ENCODE results near the gene CCDC88B. TPM values are rescaled to one million over a fixed set of nuclear protein-coding genes. Genes with fewer than 3 reads are reported as not detected.
A peak's percentile ranks its signal among the peaks of the same experiment; 100 is the strongest.

The CCDC88B gene
- total and polyA plus RNA-seq, 10 of the 15 experiments (the other 5 are each of a cell fraction or from before 2014, with no cell fraction given): 0.24 to 66.0 (median 19.2) TPM

DNA sequence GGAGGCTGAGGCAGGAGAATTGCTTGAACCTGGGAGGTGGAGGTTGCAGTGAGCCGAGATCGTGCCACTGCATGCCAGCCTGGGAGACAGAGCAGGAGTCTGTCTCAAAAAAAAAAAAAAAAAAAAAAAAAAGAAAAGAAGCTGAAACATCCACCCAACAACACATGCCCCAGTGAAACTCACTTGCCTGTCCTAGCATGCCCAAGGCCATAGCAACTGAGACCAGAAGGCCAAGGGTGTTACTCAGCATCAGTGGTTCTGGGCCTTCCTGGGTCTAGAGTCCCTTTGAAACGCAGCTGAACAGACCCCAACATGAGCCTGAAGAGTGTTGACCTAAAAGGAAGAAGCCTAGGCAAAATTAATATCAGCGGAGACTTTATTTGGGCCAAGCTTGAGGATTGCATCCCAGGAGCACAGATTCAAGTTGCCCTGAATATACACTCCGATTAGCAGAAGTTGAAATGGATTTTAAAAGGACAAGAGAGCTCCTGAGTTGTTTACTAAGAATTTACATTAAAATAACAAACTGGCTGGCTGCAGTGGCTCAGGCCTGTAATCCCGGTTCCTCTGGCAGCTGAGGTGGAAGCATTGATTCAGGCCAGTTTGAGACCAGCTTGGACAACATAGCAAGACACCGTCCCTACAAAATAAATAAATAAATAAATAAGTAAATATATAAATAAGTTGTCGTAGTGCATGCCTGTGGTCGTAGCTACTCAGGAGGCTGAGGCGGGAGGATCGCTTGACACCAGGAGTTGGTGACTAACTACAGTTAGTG lies 15.1 kb upstream of the CCDC88B start:
- TF ChIP-seq ZSCAN29 (IDR thresholded peaks at IDR 0.05): no peak
- TF ChIP-seq ZNF384 (IDR thresholded peaks at IDR 0.05; ENCODE audit: borderline replicate concordance, low read depth, low read length): peak; percentile 52; the same call in 1 of the 2 replicates
- TF ChIP-seq SMAD1 (IDR thresholded peaks at IDR 0.05; ENCODE audit: low read depth, partially characterized antibody): no peak
- 85% methylated on average over 10 of the region's 11 CpGs for WGBS (ENCODE audit: insufficient coverage, insufficient replicate concordance, low lambda C conversion rate, missing lambda C conversion rate)
- FAIRE-seq: no peak
- ChIA-PET POLR2A (interaction anchor here (0.6 to 1.5 kb wide), 4 partner anchors 11 to 339 kb away, joined by 3 to 6 read pairs (median 4); no protein-coding TSS in a partner anchor), RAD21 (ENCODE audit: unreplicated experiment) (interaction anchor here (0.7 to 2.0 kb wide), 3 partner anchors 10 to 30 kb away, joined by 3 to 6 read pairs (median 4); no protein-coding TSS in a partner anchor), SMC1A (ENCODE audit: uncharacterized antibody, unreplicated experiment) (no interaction called here), CTCF (interaction anchor here (2.8 to 3.6 kb wide), 2 partner anchors 7 to 31 kb away, joined by 18 to 19 read pairs; no protein-coding TSS in a partner anchor)
- Histone ChIP-seq H3K27me3 (replicated peaks in 1 of 2; ENCODE audit: control insufficient read depth in 2 of 2, insufficient read depth in 2 of 2, low read length in 1 of 2) (no peaks in the 10 kb centered on the region), H3K79me2 (ENCODE audit: control insufficient read depth, insufficient read depth, low read length) (no peaks in the 10 kb centered on the region; the same call in 1 of the 2 replicates), H3K36me3 (ENCODE audit: control insufficient read depth in 2 of 2, insufficient read depth in 2 of 2, low read length in 1 of 2) (peaks cover 0 to 2% of the 10 kb centered on the region in 2 experiments; a peak in 2 of 4 replicates), H3K9me3 (replicated peaks; ENCODE audit: control insufficient read depth, insufficient read depth, low read length) (no peaks in the 10 kb centered on the region; the same call in 2 of the 3 replicates), H4K20me1 (ENCODE audit: control insufficient read depth, insufficient read depth) (no peaks in the 10 kb centered on the region), H3K27ac (ENCODE audit: control insufficient read depth, insufficient read depth) (no peak overlapping the region), H3K4me3 (no peak overlapping the region), H3K4me1 (ENCODE audit: control insufficient read depth, insufficient read depth, low read length) (no peaks in the 10 kb centered on the region), H3K9ac (ENCODE audit: control insufficient read depth, insufficient read depth, low read length) (no peak overlapping the region), H3K4me2 (ENCODE audit: control insufficient read depth, insufficient read depth) (no peak overlapping the region), H2AFZ (ENCODE audit: control insufficient read depth, low read depth, low read length) (no peak overlapping the region)
- BruUV-seq (replicated peaks): no TSS peak
- in situ Hi-C loops (cut with MboI) (no loop called here), intact Hi-C loops (cut with micrococcal nuclease; ENCODE audit: unreplicated experiment) (no loop called here)
- DNase-seq (ENCODE audit: low read depth, low spot score): no peak
- peak; percentile 66 for ATAC-seq

DNA sequence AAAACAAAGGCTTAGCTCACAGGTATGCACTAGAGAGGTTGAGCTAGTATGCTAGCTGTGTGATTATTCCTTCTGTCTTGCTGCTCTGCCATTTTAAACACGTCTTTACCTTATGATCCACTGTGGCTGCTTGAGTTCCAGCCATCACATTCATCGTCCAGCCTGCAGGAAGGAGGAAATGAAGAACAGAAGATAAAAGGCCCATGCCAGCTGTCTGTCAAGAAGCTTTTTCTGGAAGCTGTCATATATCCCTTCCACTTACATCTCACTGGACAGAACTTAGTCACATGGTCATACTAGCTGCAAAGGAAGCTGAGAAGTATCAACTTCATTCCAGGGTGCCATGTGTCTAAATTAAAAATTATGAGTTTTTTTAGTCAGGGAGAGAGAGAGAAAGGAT lies 12.6 kb upstream of the CCDC88B start:
- no peak for TF ChIP-seq ATF7 (IDR thresholded peaks at IDR 0.05; ENCODE audit: low read depth)
- TF ChIP-seq NFYB (IDR thresholded peaks at IDR 0.05; ENCODE audit: insufficient read depth, low read depth, low read length): peak; percentile 70
- TF ChIP-seq, protein P1, sequence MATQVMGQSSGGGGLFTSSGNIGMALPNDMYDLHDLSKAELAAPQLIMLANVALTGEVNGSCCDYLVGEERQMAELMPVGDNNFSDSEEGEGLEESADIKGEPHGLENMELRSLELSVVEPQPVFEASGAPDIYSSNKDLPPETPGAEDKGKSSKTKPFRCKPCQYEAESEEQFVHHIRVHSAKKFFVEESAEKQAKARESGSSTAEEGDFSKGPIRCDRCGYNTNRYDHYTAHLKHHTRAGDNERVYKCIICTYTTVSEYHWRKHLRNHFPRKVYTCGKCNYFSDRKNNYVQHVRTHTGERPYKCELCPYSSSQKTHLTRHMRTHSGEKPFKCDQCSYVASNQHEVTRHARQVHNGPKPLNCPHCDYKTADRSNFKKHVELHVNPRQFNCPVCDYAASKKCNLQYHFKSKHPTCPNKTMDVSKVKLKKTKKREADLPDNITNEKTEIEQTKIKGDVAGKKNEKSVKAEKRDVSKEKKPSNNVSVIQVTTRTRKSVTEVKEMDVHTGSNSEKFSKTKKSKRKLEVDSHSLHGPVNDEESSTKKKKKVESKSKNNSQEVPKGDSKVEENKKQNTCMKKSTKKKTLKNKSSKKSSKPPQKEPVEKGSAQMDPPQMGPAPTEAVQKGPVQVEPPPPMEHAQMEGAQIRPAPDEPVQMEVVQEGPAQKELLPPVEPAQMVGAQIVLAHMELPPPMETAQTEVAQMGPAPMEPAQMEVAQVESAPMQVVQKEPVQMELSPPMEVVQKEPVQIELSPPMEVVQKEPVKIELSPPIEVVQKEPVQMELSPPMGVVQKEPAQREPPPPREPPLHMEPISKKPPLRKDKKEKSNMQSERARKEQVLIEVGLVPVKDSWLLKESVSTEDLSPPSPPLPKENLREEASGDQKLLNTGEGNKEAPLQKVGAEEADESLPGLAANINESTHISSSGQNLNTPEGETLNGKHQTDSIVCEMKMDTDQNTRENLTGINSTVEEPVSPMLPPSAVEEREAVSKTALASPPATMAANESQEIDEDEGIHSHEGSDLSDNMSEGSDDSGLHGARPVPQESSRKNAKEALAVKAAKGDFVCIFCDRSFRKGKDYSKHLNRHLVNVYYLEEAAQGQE (IDR thresholded peaks at IDR 0.05; ENCODE audit: low read depth, low read length): no peak
- no peak for TF ChIP-seq CBX3 (IDR thresholded peaks at IDR 0.05; ENCODE audit: borderline replicate concordance, low read depth)
- intact Hi-C loops (cut with micrococcal nuclease; ENCODE audit: unreplicated experiment) (no loop called here), in situ Hi-C loops (cut with MboI) (no loop called here)
- Histone ChIP-seq H3K27me3 (replicated peaks in 1 of 2; ENCODE audit: control insufficient read depth in 2 of 2, insufficient read depth in 2 of 2, low read length in 1 of 2) (no peaks in the 10 kb centered on the region), H3K36me3 (ENCODE audit: control insufficient read depth in 2 of 2, insufficient read depth in 2 of 2, low read length in 1 of 2) (peaks cover 0 to 2% of the 10 kb centered on the region in 2 experiments; a peak in 1 of 4 replicates), H3K4me2 (ENCODE audit: control insufficient read depth, insufficient read depth) (no peak overlapping the region), H3K27ac (ENCODE audit: control insufficient read depth, insufficient read depth) (no peak overlapping the region), H3K9me3 (replicated peaks; ENCODE audit: control insufficient read depth, insufficient read depth, low read length) (no peaks in the 10 kb centered on the region; the same call in 2 of the 3 replicates), H3K4me3 (no peak overlapping the region), H4K20me1 (ENCODE audit: control insufficient read depth, insufficient read depth) (no peaks in the 10 kb centered on the region), H2AFZ (ENCODE audit: control insufficient read depth, low read depth, low read length) (no peak overlapping the region), H3K79me2 (ENCODE audit: control insufficient read depth, insufficient read depth, low read length) (no peaks in the 10 kb centered on the region), H3K4me1 (ENCODE audit: control insufficient read depth, insufficient read depth, low read length) (peaks cover 11% of the 10 kb centered on the region), H3K9ac (ENCODE audit: control insufficient read depth, insufficient read depth, low read length) (no peak overlapping the region)
- BruUV-seq (replicated peaks): no TSS peak
- ChIA-PET POLR2A (interaction anchor here (0.5 to 1.2 kb wide), 5 partner anchors 9 to 1470 kb away, joined by 3 to 11 read pairs (median 6); partner anchors contain the start of gene PRDX5), CTCF (interaction anchor here (0.9 to 1.4 kb wide), 4 partner anchors 10 to 27 kb away, joined by 3 to 6 read pairs (median 4); partner anchors contain the start of gene PRDX5), RAD21 (ENCODE audit: unreplicated experiment) (interaction anchor here (0.6 to 1.1 kb wide), 2 partner anchors 10 to 156 kb away, joined by 3 to 4 read pairs; partner anchors contain the start of gene PRDX5), SMC1A (ENCODE audit: uncharacterized antibody, unreplicated experiment) (interaction anchor here (1.1 kb wide), 1 partner anchor 10 kb away, joined by 4 read pairs; the partner anchor contains the start of genes PRDX5 and TRMT112)
- ATAC-seq (no peak), DNase-seq (ENCODE audit: low read depth, low spot score) (no peak), FAIRE-seq (no peak)
- 89% methylated on average over 2 of the region's 2 CpGs for WGBS (ENCODE audit: insufficient coverage, insufficient replicate concordance, low lambda C conversion rate, missing lambda C conversion rate)
